ENCODE results near the gene NIPA2. TPM values are rescaled to one million over a fixed set of nuclear protein-coding genes. Genes with fewer than 3 reads are reported as not detected.
A peak's percentile ranks its signal among the peaks of the same experiment; 100 is the strongest.

Gene NIPA2
- total and polyA plus RNA-seq, 3 donors from 2014 or later = 31.4 to 47.1 (median 33.9) TPM

DNA sequence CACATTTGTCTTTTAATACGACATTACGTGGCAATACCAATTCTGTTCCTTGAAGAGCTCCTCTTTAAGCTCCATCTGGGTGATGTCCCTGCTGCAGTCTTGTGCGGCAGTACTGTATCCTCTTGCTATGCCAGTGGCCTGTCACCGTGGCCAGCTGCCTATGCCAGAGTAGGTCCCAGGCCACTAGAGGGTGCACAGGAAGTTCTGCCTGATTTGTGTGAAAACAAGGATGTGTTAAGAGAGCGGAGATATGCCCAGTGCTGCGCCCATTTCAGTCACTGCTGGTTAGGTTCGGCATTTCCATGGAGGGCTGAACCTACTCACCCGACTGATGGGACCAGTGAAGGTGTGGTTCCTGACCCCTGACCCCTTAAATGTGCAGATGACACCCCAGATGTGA is 26.8 kb upstream of the NIPA2 start:
- WGBS, 2 donors = 66 to 81% methylated on average over 8 of the region's 8 CpGs
- intact Hi-C loops (cut with DNase I; ENCODE audit: low total_unique reads) = no loop called here
- no peaks in the 10 kb centered on the region for H3K4me1 ChIP-seq
- no peak overlapping the region for H3K4me3 ChIP-seq
- no peaks in the 10 kb centered on the region for H3K36me3 ChIP-seq (ENCODE audit: low read depth, missing control alignments)
- H3K9me3 ChIP-seq = no peaks in the 10 kb centered on the region
- H3K27ac ChIP-seq = no peak overlapping the region
- TF ChIP-seq POLR2A (IDR thresholded peaks at IDR 0.05) (no peak), CTCF (IDR thresholded peaks at IDR 0.05) (peak in 2 of 3 experiments; percentile 17 to 27)
- no peaks in the 10 kb centered on the region for H3K27me3 ChIP-seq
- peak; percentile 89 for DNase-seq

- no peaks in the 10 kb centered on the region for H3K4me1 ChIP-seq
- 75 to 87% methylated on average over 3 of the region's 3 CpGs for WGBS, 2 donors
- no peak for DNase-seq
- H3K36me3 ChIP-seq (ENCODE audit: low read depth, missing control alignments) = no peaks in the 10 kb centered on the region
- no peaks in the 10 kb centered on the region for H3K9me3 ChIP-seq
- TF ChIP-seq CTCF (IDR thresholded peaks at IDR 0.05) (no peak), POLR2A (IDR thresholded peaks at IDR 0.05) (no peak)
- H3K27ac ChIP-seq = no peak overlapping the region
- H3K27me3 ChIP-seq = no peaks in the 10 kb centered on the region
- H3K4me3 ChIP-seq = no peak overlapping the region
- intact Hi-C loops (cut with DNase I; ENCODE audit: low total_unique reads) = no loop called here
Measured at GRCh38 chr15:22813844-22814243, 24.6 kb upstream of the NIPA2 start.

- Histone ChIP-seq H3K27me3 (no peaks in the 10 kb centered on the region), H3K9me3 (no peaks in the 10 kb centered on the region), H3K36me3 (ENCODE audit: low read depth, missing control alignments) (no peaks in the 10 kb centered on the region), H3K4me3 (no peak overlapping the region), H3K4me1 (no peaks in the 10 kb centered on the region), H3K27ac (no peak overlapping the region)
- no peak for TF ChIP-seq CTCF (IDR thresholded peaks at IDR 0.05)
- no peak for TF ChIP-seq POLR2A (IDR thresholded peaks at IDR 0.05)
- 92 to 98% methylated on average over 1 of the region's 1 CpG for WGBS, 2 donors
- DNase-seq = no peak
- intact Hi-C loops (cut with DNase I; ENCODE audit: low total_unique reads) = no loop called here
Measured at GRCh38 chr15:22815766-22816165, 22.7 kb upstream of the NIPA2 start.

DNA sequence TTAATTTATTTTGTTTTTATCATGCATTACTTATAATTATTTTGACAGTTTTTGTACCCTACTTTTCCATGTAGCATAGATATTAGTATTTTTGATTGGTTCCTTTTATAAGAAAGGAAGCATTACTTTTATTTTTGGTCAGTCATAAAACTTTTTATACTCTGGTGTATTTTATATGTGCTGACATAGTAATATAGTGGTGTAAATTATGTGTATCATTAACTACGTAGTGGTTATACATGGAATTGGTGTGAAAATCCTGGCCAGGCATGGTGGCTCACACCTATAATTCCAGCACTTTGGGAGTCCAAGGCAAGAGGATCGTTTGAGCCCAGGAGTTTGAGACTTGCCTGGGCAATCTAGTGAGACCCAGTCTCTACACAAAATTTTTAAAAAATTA is 18.8 kb upstream of the NIPA2 start:
- H3K36me3 ChIP-seq (ENCODE audit: low read depth, missing control alignments) = no peaks in the 10 kb centered on the region
- TF ChIP-seq CTCF (IDR thresholded peaks at IDR 0.05) = no peak
- TF ChIP-seq POLR2A (IDR thresholded peaks at IDR 0.05) = no peak
- H3K27ac ChIP-seq = no peak overlapping the region
- no peaks in the 10 kb centered on the region for H3K27me3 ChIP-seq
- no peaks in the 10 kb centered on the region for H3K4me1 ChIP-seq
- WGBS, 2 donors = 86 to 88% methylated on average over 2 of the region's 2 CpGs
- intact Hi-C loops (cut with DNase I; ENCODE audit: low total_unique reads) = no loop called here
- no peak overlapping the region for H3K4me3 ChIP-seq
- no peaks in the 10 kb centered on the region for H3K9me3 ChIP-seq
- DNase-seq = no peak

GRCh38 chr15:22823495-22824128 is 14.9 kb upstream of the NIPA2 start:
- Histone ChIP-seq H3K4me1 (no peaks in the 10 kb centered on the region), H3K36me3 (ENCODE audit: low read depth, missing control alignments) (no peaks in the 10 kb centered on the region), H3K27me3 (no peaks in the 10 kb centered on the region), H3K9me3 (no peaks in the 10 kb centered on the region), H3K27ac (no peak overlapping the region), H3K4me3 (no peak overlapping the region)
- WGBS, 2 donors = 89 to 94% methylated on average over 22 to 29 of the region's 29 CpGs
- intact Hi-C loops (cut with DNase I; ENCODE audit: low total_unique reads) = no loop called here
- no peak for DNase-seq
- TF ChIP-seq POLR2A (IDR thresholded peaks at IDR 0.05) = no peak
- no peak for TF ChIP-seq CTCF (IDR thresholded peaks at IDR 0.05)
